Nephron (organoid): Measurements from ENCODE around the gene RAB26.

ENCODE experiments used
- H3K27ac Mint-ChIP-seq, 3 experiments: 2 replicates each; pipeline ENCODE4 v1.8.0; 2020; ENCODE audit warnings: mixed read lengths in 3 of 3, mild to moderate bottlenecking in 2 of 3, moderate library complexity in 1 of 3
- H3K27me3 Mint-ChIP-seq: 2 replicates; pipeline ENCODE4 v1.8.0; 2021; ENCODE audit warnings: low read depth, mild to moderate bottlenecking, moderate library complexity, mixed read lengths
- H3K36me3 Mint-ChIP-seq: 2 replicates; pipeline ENCODE4 v1.8.0; 2020; ENCODE audit warnings: low read depth, mixed read lengths
- H3K4me1 Mint-ChIP-seq: 2 replicates; pipeline ENCODE4 v1.8.0; 2020; ENCODE audit warnings: mixed read lengths
- H3K4me3 Mint-ChIP-seq, 3 experiments: 2 replicates each; pipeline ENCODE4 v1.8.0; 2020; ENCODE audit warnings: mild to moderate bottlenecking in 3 of 3, mixed read lengths in 3 of 3, moderate library complexity in 2 of 3
- H3K9me3 Mint-ChIP-seq: 2 replicates; pipeline ENCODE4 v1.8.0; 2020; ENCODE audit warnings: mixed read lengths
- CTCF ChIP-seq, 3 experiments: fragments of 200-600 bp; sonication (generic); IDR thresholded peaks; one replicate each; pipeline ENCODE4 v1.5.0; 2021; ENCODE audit warnings: antibody characterized with exemption in 3 of 3; ENCODE audit not compliant: unreplicated experiment in 3 of 3

RAB26 gene

GRCh38 chr16:2180962-2181923 is 32.8 kb downstream of the RAB26 start:
- Mint-ChIP-seq H3K27me3 (no peaks in the 10 kb centered on the region), H3K36me3 (no peaks in the 10 kb centered on the region), H3K9me3 (no peaks in the 10 kb centered on the region), H3K27ac (no peak overlapping the region), H3K4me1 (no peaks in the 10 kb centered on the region), H3K4me3 (no peak overlapping the region)
- TF ChIP-seq CTCF (IDR thresholded peaks at IDR 0.05; ENCODE audit: unreplicated experiment in 3 of 3) = no peak

- no peak for TF ChIP-seq CTCF (IDR thresholded peaks at IDR 0.05; ENCODE audit: unreplicated experiment in 3 of 3)
- H3K9me3 Mint-ChIP-seq = no peaks in the 10 kb centered on the region
- H3K4me1 Mint-ChIP-seq = no peaks in the 10 kb centered on the region
- H3K36me3 Mint-ChIP-seq = no peaks in the 10 kb centered on the region
- H3K27me3 Mint-ChIP-seq = no peaks in the 10 kb centered on the region
- no peak overlapping the region for H3K27ac Mint-ChIP-seq
- H3K4me3 Mint-ChIP-seq = no peak overlapping the region
Measured at GRCh38 chr16:2181952-2182351, 33.5 kb downstream of the RAB26 start.

- H3K4me3 Mint-ChIP-seq = no peak overlapping the region
- no peak overlapping the region for H3K27ac Mint-ChIP-seq
- no peaks in the 10 kb centered on the region for H3K4me1 Mint-ChIP-seq
- TF ChIP-seq CTCF (IDR thresholded peaks at IDR 0.05; ENCODE audit: unreplicated experiment in 3 of 3) = no peak
- H3K27me3 Mint-ChIP-seq = no peaks in the 10 kb centered on the region
- H3K36me3 Mint-ChIP-seq = no peaks in the 10 kb centered on the region
- no peaks in the 10 kb centered on the region for H3K9me3 Mint-ChIP-seq
Measured at GRCh38 chr16:2183671-2184070, 35.2 kb downstream of the RAB26 start.

- Mint-ChIP-seq H3K27ac (no peak overlapping the region), H3K36me3 (no peaks in the 10 kb centered on the region), H3K9me3 (no peaks in the 10 kb centered on the region), H3K4me1 (no peaks in the 10 kb centered on the region), H3K27me3 (no peaks in the 10 kb centered on the region), H3K4me3 (no peak overlapping the region)
- TF ChIP-seq CTCF (IDR thresholded peaks at IDR 0.05; ENCODE audit: unreplicated experiment in 3 of 3) = no peak
Measured at GRCh38 chr16:2184346-2184745, 35.9 kb downstream of the RAB26 start.

DNA sequence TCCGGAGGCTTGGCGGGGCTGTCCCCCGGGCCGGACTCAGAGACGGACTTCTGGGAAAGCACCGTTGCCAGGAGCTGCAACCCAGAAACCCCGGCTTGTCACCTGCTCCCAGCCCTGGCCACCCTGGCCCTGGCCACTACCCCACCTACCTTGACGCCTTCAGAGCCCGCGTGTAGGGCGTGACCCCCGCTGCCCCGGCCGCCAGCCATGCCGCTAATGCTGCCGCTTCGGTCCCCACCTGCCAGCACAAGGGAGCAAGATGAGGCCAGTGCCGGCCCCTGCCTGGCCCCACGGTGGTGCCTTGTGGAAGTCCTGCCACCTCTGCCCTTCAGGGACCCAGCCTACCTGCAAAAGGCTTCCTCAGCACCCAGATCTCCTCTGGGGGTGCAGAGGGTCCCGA is 36.5 kb downstream of the RAB26 start:
- TF ChIP-seq CTCF (IDR thresholded peaks at IDR 0.05; ENCODE audit: unreplicated experiment in 3 of 3) = no peak
- Mint-ChIP-seq H3K4me3 (no peak overlapping the region), H3K27me3 (no peaks in the 10 kb centered on the region), H3K27ac (no peak overlapping the region), H3K9me3 (no peaks in the 10 kb centered on the region), H3K4me1 (no peaks in the 10 kb centered on the region), H3K36me3 (no peaks in the 10 kb centered on the region)

DNA sequence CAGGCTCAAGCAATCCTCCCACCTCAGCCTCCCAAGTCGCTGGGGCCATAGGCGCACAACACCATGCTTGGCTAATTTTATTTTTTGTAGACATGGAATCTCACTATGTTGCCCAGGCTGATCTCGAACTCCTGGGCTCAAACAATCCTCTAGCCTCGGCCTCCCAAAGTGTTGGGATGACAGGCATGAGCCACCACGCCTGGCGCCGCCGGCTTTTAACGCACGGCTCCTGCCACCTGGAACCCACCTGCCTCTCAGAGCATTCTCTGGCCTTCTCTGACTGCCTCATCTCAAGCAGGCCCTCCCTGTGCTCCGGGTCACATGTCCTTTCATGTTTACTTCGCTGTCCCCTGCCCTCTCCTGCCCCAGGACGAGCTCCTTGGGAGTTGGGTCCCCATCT is 37.6 kb downstream of the RAB26 start:
- H3K36me3 Mint-ChIP-seq = no peaks in the 10 kb centered on the region
- no peaks in the 10 kb centered on the region for H3K27me3 Mint-ChIP-seq
- H3K27ac Mint-ChIP-seq = no peak overlapping the region
- no peaks in the 10 kb centered on the region for H3K4me1 Mint-ChIP-seq
- TF ChIP-seq CTCF (IDR thresholded peaks at IDR 0.05; ENCODE audit: unreplicated experiment in 3 of 3) = no peak
- H3K4me3 Mint-ChIP-seq = no peak overlapping the region
- no peaks in the 10 kb centered on the region for H3K9me3 Mint-ChIP-seq
